HL-60 (cell line): ENCODE results near the gene RASD2.

Experiments used
- DNase-seq, 2 experiments: peaks; one replicate each; pipeline ENCODE4 v3.0.0-alpha.2; 2010 to 2020; ENCODE audit warnings: low read depth in 1 of 2, low spot score in 1 of 2
- H3K27ac ChIP-seq: fragments of 250-450 bp; sonication (Bioruptor Pico); replicated peaks from 2 replicates; pipeline ENCODE4 v1.5.1; 2020; ENCODE audit warnings: mild to moderate bottlenecking, moderate library complexity
- H3K27me3 ChIP-seq: fragments of 250-450 bp; sonication (Bioruptor Pico); 2 replicates; pipeline ENCODE4 v1.5.1; 2021; ENCODE audit warnings: mild to moderate bottlenecking, moderate library complexity; ENCODE audit not compliant: insufficient read depth, poor library complexity, severe bottlenecking
- H3K4me3 ChIP-seq: replicated peaks from 2 replicates; pipeline ENCODE4 v1.5.1; 2011; ENCODE audit warnings: mild to moderate bottlenecking, control low read depth, low read length; ENCODE audit not compliant: insufficient read depth
- CTCF ChIP-seq: IDR thresholded peaks from one replicate; pipeline ENCODE4 v1.5.1; 2011; ENCODE audit warnings: low read length, control low read depth, inconsistent platforms; ENCODE audit not compliant: insufficient read depth
- GABPA ChIP-seq: IDR thresholded peaks from 2 replicates; pipeline ENCODE4 v1.6.1; 2012; ENCODE audit warnings: low read depth
- POLR2AphosphoS5 ChIP-seq: IDR thresholded peaks from 2 replicates; pipeline ENCODE4 v1.6.1; 2012; ENCODE audit warnings: low read depth
- REST ChIP-seq: IDR thresholded peaks from 2 replicates; pipeline ENCODE4 v1.6.1; 2012; ENCODE audit warnings: low read depth; ENCODE audit not compliant: insufficient replicate concordance
- SPI1 ChIP-seq: IDR thresholded peaks from 2 replicates; pipeline ENCODE4 v1.6.1; 2012; ENCODE audit warnings: low read depth, mild to moderate bottlenecking, borderline replicate concordance

The RASD2 gene

GRCh38 chr22:35509960-35510359 lies 30.7 kb upstream of the RASD2 start:
- no peak for DNase-seq
- Histone ChIP-seq H3K27ac (no peak overlapping the region), H3K4me3 (no peak overlapping the region), H3K27me3 (peaks cover 10% of the 10 kb centered on the region)
- TF ChIP-seq REST (no peak), POLR2AphosphoS5 (no peak), GABPA (no peak), SPI1 (no peak), CTCF (no peak)

- H3K27me3 ChIP-seq = peaks cover 9% of the 10 kb centered on the region
- no peak overlapping the region for H3K27ac ChIP-seq
- no peak overlapping the region for H3K4me3 ChIP-seq
- no peak for TF ChIP-seq SPI1
- TF ChIP-seq POLR2AphosphoS5 = no peak
- TF ChIP-seq CTCF = no peak
- TF ChIP-seq REST = no peak
- TF ChIP-seq GABPA = no peak
- no peak for DNase-seq
Observed at GRCh38 chr22:35510481-35510934, 30.1 kb upstream of the RASD2 start.

GRCh38 chr22:35510951-35511350 lies 29.7 kb upstream of the RASD2 start:
- no peak for DNase-seq
- peaks cover 7% of the 10 kb centered on the region for H3K27me3 ChIP-seq
- no peak for TF ChIP-seq SPI1
- no peak for TF ChIP-seq GABPA
- no peak for TF ChIP-seq CTCF
- no peak for TF ChIP-seq REST
- no peak for TF ChIP-seq POLR2AphosphoS5
- H3K4me3 ChIP-seq = no peak overlapping the region
- H3K27ac ChIP-seq = no peak overlapping the region
